MCF 10A (cell line): ENCODE measurements around the gene CFTR. TPM values are rescaled to one million over a fixed set of nuclear protein-coding genes. Genes with fewer than 3 reads are reported as not detected.

Experiments
- BruUV-seq: library from RNA; stranded (reverse); fragments of 400-500 nt; replicated peaks from 2 replicates; lab custom pipeline; 2021; lab: Mats Ljungman, UMichigan
- CTCF ChIA-PET: fragments of 300-600 bp; sonication (Branson Sonifier 250); formaldehyde crosslinking; extraction: SDS; loops from one replicate; lab custom pipeline; 2021; ENCODE audit warnings: antibody characterized with exemption, inconsistent platforms; lab: Yijun Ruan, JAX
- POLR2A ChIA-PET: fragments of 300-600, 350-650 bp; sonication (Branson Sonifier 250); formaldehyde crosslinking; extraction: SDS; loops from one replicate; lab custom pipeline; 2020; ENCODE audit warnings: antibody characterized with exemption, inconsistent platforms; lab: Yijun Ruan, JAX
- DNase-seq: peaks from one replicate; pipeline ENCODE4 v3.0.0-alpha.2; 2018; ENCODE audit not compliant: unreplicated experiment
- H3K27ac Mint-ChIP-seq: one replicate; pipeline ENCODE4 v1.8.0; 2022; ENCODE audit warnings: mild to moderate bottlenecking, low read depth, mixed read lengths; ENCODE audit not compliant: unreplicated experiment
- H3K27me3 Mint-ChIP-seq: one replicate; pipeline ENCODE4 v1.8.0; 2022; ENCODE audit warnings: mixed read lengths; ENCODE audit not compliant: insufficient read depth, unreplicated experiment
- H3K36me3 Mint-ChIP-seq: one replicate; pipeline ENCODE4 v1.8.0; 2022; ENCODE audit warnings: mild to moderate bottlenecking, moderate library complexity, mixed read lengths; ENCODE audit not compliant: insufficient read depth, unreplicated experiment
- H3K4me1 Mint-ChIP-seq: one replicate; pipeline ENCODE4 v1.8.0; 2022; ENCODE audit warnings: mixed read lengths; ENCODE audit not compliant: insufficient read depth, unreplicated experiment
- H3K4me3 Mint-ChIP-seq: one replicate; pipeline ENCODE4 v1.8.0; 2022; ENCODE audit warnings: mild to moderate bottlenecking, moderate library complexity, mixed read lengths; ENCODE audit not compliant: unreplicated experiment
- H3K9me3 Mint-ChIP-seq: one replicate; pipeline ENCODE4 v1.8.0; 2022; ENCODE audit warnings: mixed read lengths; ENCODE audit not compliant: unreplicated experiment
- intact Hi-C: fragments of 100-400 bp; cut with micrococcal nuclease; formaldehyde crosslinking; loops from 2 replicates; pipeline ENCODE4 v1.14.1; 2022
- total RNA-seq: library from RNA; stranded (reverse); gene quantifications from 2 replicates; pipeline ENCODE4 v1.2.3, GENCODE V29; 2022
- TF ChIP-seq, protein P1 (sequence below): fragments of 200-600 bp; IDR thresholded peaks from one replicate; pipeline ENCODE4 v1.8.0; 2022; ENCODE audit warnings: antibody characterized with exemption, mild to moderate bottlenecking; ENCODE audit not compliant: unreplicated experiment

CFTR gene
- total RNA-seq, 1 experiment from 2014 or later = not detected

DNA sequence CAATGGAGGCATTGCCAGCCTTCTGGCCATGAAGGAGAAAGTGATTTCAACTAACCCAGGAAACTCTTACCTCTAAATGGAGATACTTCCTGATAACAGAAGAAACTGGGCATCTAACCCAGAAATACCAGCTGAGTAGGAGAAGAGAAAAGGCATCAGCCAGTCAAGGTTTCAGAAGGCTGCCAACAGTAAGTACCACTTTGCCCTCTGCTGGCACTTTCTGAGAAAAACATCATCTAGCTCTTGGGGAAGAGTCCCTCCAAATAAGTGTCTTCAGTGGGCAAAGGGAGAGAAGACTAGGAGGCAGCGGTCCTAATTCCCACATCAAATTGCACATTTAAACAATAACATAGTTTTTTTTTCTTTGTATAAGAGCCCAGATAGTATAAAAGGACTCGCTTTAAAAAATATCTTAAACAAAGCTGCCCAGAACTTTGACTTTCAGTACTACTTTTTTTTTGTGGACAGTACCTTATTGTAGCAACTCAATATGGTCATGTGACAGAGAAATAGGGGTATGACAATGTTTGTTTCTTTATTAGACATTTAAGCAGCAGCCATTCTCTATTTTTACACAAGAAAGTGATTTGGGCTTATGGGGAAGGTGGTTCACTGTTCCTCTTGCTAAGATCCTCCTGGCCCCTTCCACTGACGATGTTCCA lies 236.1 kb downstream of the CFTR start:
- H3K36me3 Mint-ChIP-seq = no peaks in the 10 kb centered on the region
- no peaks in the 10 kb centered on the region for H3K4me1 Mint-ChIP-seq
- BruUV-seq = no TSS peak
- TF ChIP-seq, protein P1, sequence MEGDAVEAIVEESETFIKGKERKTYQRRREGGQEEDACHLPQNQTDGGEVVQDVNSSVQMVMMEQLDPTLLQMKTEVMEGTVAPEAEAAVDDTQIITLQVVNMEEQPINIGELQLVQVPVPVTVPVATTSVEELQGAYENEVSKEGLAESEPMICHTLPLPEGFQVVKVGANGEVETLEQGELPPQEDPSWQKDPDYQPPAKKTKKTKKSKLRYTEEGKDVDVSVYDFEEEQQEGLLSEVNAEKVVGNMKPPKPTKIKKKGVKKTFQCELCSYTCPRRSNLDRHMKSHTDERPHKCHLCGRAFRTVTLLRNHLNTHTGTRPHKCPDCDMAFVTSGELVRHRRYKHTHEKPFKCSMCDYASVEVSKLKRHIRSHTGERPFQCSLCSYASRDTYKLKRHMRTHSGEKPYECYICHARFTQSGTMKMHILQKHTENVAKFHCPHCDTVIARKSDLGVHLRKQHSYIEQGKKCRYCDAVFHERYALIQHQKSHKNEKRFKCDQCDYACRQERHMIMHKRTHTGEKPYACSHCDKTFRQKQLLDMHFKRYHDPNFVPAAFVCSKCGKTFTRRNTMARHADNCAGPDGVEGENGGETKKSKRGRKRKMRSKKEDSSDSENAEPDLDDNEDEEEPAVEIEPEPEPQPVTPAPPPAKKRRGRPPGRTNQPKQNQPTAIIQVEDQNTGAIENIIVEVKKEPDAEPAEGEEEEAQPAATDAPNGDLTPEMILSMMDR = peak; percentile 48
- intact Hi-C loops = loop anchor here (1.0 kb wide), 3 partner anchors 257 to 437 kb away; no protein-coding TSS in a partner anchor
- peak; percentile 62 for DNase-seq
- CTCF ChIA-PET = interaction anchor here (0.5 to 3.2 kb wide), 34 partner anchors 9 to 503 kb away, joined by 3 to 41 read pairs (median 4); no protein-coding TSS in a partner anchor
- POLR2A ChIA-PET = interaction anchor here (0.7 kb wide), 1 partner anchor 401 kb away, joined by 3 read pairs; no protein-coding TSS in a partner anchor
- peaks cover 21% of the 10 kb centered on the region for H3K27me3 Mint-ChIP-seq
- no peak overlapping the region for H3K27ac Mint-ChIP-seq
- no peak overlapping the region for H3K4me3 Mint-ChIP-seq
- no peaks in the 10 kb centered on the region for H3K9me3 Mint-ChIP-seq

DNA sequence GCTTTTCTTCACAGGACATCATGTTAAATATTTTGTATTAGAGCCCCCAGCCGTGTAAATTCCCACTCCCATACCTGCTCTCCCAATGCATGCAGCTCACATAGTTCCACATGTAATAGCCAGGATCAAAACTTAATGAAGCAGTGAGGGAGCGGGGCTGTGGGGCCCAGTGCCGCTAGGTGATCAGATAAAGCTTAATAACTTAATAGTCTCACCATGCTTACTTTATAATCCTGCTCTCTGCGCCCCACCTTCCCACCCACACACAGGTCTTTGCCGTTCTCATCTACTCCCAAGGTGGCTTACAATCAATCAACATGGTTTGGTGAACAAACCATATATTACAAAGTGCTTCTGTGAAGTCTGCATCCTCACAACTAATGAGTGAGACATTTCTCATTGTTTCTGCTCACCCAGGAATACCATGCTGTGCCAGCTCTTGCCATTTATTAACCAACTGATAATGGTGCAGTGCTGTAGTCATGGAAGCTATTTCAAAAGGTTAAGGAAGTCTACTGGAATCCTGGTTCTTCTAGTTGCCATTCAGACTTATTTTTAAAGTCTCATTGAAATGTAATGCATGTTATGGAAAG lies 237.0 kb downstream of the CFTR start:
- Mint-ChIP-seq H3K27me3 (peaks cover 21% of the 10 kb centered on the region), H3K9me3 (no peaks in the 10 kb centered on the region), H3K4me3 (no peak overlapping the region), H3K27ac (no peak overlapping the region), H3K4me1 (no peaks in the 10 kb centered on the region), H3K36me3 (no peaks in the 10 kb centered on the region)
- BruUV-seq = no TSS peak
- ChIA-PET CTCF (interaction anchor here (0.5 to 3.2 kb wide), 27 partner anchors 8 to 504 kb away, joined by 3 to 41 read pairs (median 4); no protein-coding TSS in a partner anchor), POLR2A (interaction anchor here (0.7 kb wide), 2 partner anchors 166 to 400 kb away, joined by 3 to 5 read pairs; no protein-coding TSS in a partner anchor)
- no peak for DNase-seq
- TF ChIP-seq, protein P1 = no peak
- intact Hi-C loops = no loop called here

DNA sequence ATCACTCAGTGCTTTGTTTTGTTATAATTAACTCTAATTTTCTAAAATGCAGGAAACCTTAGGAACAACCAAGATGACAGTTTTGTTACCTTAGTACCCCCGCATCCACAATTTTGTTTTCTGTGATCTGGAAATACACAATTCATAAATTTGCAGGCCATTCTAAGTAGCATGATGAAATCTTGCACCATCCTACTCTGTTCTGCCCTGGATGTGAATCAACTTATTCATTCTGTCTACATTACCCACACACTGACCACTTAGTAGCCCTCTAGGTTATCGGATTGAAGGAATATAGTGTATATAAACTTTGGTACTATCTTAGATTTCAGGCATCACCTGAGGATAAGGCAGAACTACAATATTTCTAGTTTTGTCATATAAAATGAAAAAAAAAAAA lies 237.5 kb downstream of the CFTR start:
- intact Hi-C loops = no loop called here
- H3K27me3 Mint-ChIP-seq = peaks cover 21% of the 10 kb centered on the region
- ChIA-PET POLR2A (interaction anchor here (0.7 kb wide), 1 partner anchor 41 kb away, joined by 5 read pairs; no protein-coding TSS in a partner anchor), CTCF (interaction anchor here (0.6 to 3.2 kb wide), 9 partner anchors 9 to 435 kb away, joined by 3 to 41 read pairs (median 6); no protein-coding TSS in a partner anchor)
- no TSS peak for BruUV-seq
- no peak for DNase-seq
- no peak overlapping the region for H3K4me3 Mint-ChIP-seq
- TF ChIP-seq, protein P1 = no peak
- no peaks in the 10 kb centered on the region for H3K9me3 Mint-ChIP-seq
- no peak overlapping the region for H3K27ac Mint-ChIP-seq
- H3K36me3 Mint-ChIP-seq = no peaks in the 10 kb centered on the region
- H3K4me1 Mint-ChIP-seq = no peaks in the 10 kb centered on the region

Other genes starting within 250 kb of the CFTR start
- not detected in 2 replicates for gene WNT2, start 157.0 kb upstream of the CFTR start, total RNA-seq
- not detected in 2 replicates for gene ASZ1, start 52.5 kb upstream of the CFTR start, total RNA-seq